ENCODE measurements around the gene TYW1B. TPM values are rescaled to one million over a fixed set of nuclear protein-coding genes. Genes with fewer than 3 reads are reported as not detected.
"Not testable (repeated sequence)": the region's sequence is repeated elsewhere in the genome, so short reads cannot be mapped to it uniquely, and the experiment has no call there.

The TYW1B gene
- total RNA-seq, 1 experiment from 2014 or later, result 5.5 TPM

DNA sequence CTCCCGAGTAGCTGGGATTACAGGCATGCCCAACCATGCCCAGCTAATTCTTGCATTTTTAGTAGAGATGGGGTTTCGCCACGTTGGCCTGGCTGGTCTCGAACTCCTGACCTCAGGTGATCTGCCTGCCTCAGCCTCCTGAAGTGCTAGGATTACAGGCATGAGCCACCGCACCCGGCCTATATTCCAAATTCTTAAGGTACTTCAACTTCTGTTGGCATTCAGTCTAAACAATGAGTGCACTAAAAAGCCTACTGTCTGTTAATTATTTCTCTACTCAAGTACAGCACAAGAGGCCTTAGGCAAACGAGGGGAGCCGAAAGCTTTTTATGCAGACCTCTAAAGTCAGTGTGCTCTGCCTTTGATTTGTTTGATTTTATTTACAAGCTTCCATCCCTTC is 243.4 kb downstream of the TYW1B start:
- H3K79me2 ChIP-seq (ENCODE audit: insufficient read depth, low read length), result not testable (repeated sequence)
- WGBS (ENCODE audit: extremely low coverage, insufficient read length, low lambda C conversion rate), result no CpG with 5 or more reads among the region's 8 CpGs

DNA sequence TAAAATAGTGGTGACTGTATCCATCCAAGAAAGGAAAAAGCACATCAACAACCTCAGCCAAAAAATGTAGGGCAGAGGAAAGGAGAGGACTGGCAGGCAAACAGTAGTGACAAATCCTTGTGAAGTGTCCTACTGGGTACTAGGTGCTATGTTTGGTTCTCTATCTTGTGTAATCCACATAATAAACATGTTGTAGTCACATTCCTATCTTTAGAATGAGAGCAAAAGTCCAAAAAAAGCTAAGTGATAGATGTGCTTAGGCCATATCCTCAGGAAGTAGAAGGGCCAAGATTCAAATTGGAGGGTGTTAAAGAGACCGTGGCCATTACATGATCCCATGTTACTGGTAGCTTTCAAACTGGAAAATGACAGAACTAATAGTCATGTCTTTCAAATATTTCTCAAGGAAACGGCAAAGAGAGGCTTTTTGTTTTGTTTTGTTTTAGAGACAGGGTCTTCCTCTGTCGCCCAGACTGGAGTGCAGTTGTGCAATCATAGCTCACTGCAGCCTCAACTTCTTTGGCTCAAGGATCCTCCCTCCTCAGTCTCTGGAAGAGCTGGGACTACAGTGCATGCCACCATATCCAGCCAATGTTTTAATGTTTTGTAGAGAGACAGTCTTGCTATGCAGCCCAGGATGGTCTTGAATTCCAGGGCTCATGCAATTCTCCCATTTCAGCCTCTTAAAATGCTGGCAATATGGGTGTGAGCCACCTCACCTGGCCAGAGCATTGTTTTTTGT is 244.2 kb downstream of the TYW1B start:
- H3K56ac ChIP-seq (ENCODE audit: insufficient read length, low read depth, low read length); H2BK20ac ChIP-seq (ENCODE audit: low read depth, low read length, poor library complexity, severe bottlenecking); H3K79me1 ChIP-seq (ENCODE audit: insufficient read depth, low read depth, low read length, poor library complexity, severe bottlenecking); H2BK15ac ChIP-seq (ENCODE audit: low read depth, low read length); H2AFZ ChIP-seq (ENCODE audit: low read length); H3K4me1 Mint-ChIP-seq; H2BK5ac ChIP-seq (ENCODE audit: insufficient read length, low read length); H3K4me3 Mint-ChIP-seq; H3K9me3 ChIP-seq (ENCODE audit: control insufficient read depth, low read depth, low read length); H3K27ac ChIP-seq (ENCODE audit: insufficient read length, low read depth, low read length); H3K27me3 ChIP-seq (ENCODE audit: insufficient read depth, low read length); H3K4me2 ChIP-seq (ENCODE audit: insufficient read depth, insufficient read length, low read length); H3K4ac ChIP-seq (ENCODE audit: low read depth, low read length); H3K18ac ChIP-seq (ENCODE audit: insufficient read length, low read depth, low read length); H3K23ac ChIP-seq (ENCODE audit: insufficient read length, low read depth, low read length); H4K5ac ChIP-seq (ENCODE audit: insufficient read length, low read depth, low read length); H3K27me3 Mint-ChIP-seq (ENCODE audit: low read depth); H2AK5ac ChIP-seq (ENCODE audit: insufficient read length, low read length); H2BK12ac ChIP-seq (ENCODE audit: insufficient read length, low read depth, low read length); H3K9ac ChIP-seq (ENCODE audit: extremely low read depth, insufficient read length, low read length); DNase-seq; H3K4me1 ChIP-seq (ENCODE audit: insufficient read depth, low read length); H2BK120ac ChIP-seq (ENCODE audit: low read depth, low read length, poor library complexity, severe bottlenecking); H3K23me2 ChIP-seq (ENCODE audit: insufficient read length, low read depth, low read length, poor library complexity, severe bottlenecking); H3T11ph ChIP-seq (ENCODE audit: low read length); H4K8ac ChIP-seq (replicated peaks; ENCODE audit: insufficient read length, low read depth, low read length); H4K91ac ChIP-seq (ENCODE audit: insufficient read length, low read depth, low read length); H4K20me1 ChIP-seq (ENCODE audit: control insufficient read depth, insufficient read depth, insufficient read length); H3K14ac ChIP-seq (ENCODE audit: insufficient read depth, low read length); H3K79me2 ChIP-seq (ENCODE audit: insufficient read depth, low read length): not testable (repeated sequence)
- Mint-ChIP-seq H3K9me3 (peaks cover 7 to 13% of the 10 kb centered on the region in 2 experiments), H3K27ac (peak overlapping the region in 1 of 3 experiments; percentile 55; a peak in 1 of 7 replicates), H3K36me3 (ENCODE audit: insufficient read depth in 1 of 3, low read depth in 3 of 3) (peaks cover 16 to 20% (median 18%) of the 10 kb centered on the region in 3 experiments)
- WGBS (ENCODE audit: extremely low coverage, insufficient read length, low lambda C conversion rate), result no CpG with 5 or more reads among the region's 3 CpGs

More for the DNA sequence above, 243.4 kb downstream of the TYW1B start:
- peaks cover 7 to 15% of the 10 kb centered on the region in 2 experiments for H3K9me3 Mint-ChIP-seq
- H3K4me1 Mint-ChIP-seq; H3K4me1 ChIP-seq (ENCODE audit: insufficient read depth, low read length); H2BK12ac ChIP-seq (ENCODE audit: insufficient read length, low read depth, low read length); H2BK5ac ChIP-seq (ENCODE audit: insufficient read length, low read length); H3K27me3 ChIP-seq (ENCODE audit: insufficient read depth, low read length); H2BK120ac ChIP-seq (ENCODE audit: low read depth, low read length, poor library complexity, severe bottlenecking); H3K27ac Mint-ChIP-seq; H3K4ac ChIP-seq (ENCODE audit: low read depth, low read length); H2AFZ ChIP-seq (ENCODE audit: low read length); H2BK20ac ChIP-seq (ENCODE audit: low read depth, low read length, poor library complexity, severe bottlenecking); H2BK15ac ChIP-seq (ENCODE audit: low read depth, low read length); H4K91ac ChIP-seq (ENCODE audit: insufficient read length, low read depth, low read length); H3K14ac ChIP-seq (ENCODE audit: insufficient read depth, low read length); H3K9ac ChIP-seq (ENCODE audit: extremely low read depth, insufficient read length, low read length); H3K18ac ChIP-seq (ENCODE audit: insufficient read length, low read depth, low read length); H4K20me1 ChIP-seq (ENCODE audit: control insufficient read depth, insufficient read depth, insufficient read length); DNase-seq; H2AK5ac ChIP-seq (ENCODE audit: insufficient read length, low read length); H3K4me3 Mint-ChIP-seq; H3K27me3 Mint-ChIP-seq (ENCODE audit: low read depth); H3K56ac ChIP-seq (ENCODE audit: insufficient read length, low read depth, low read length); H3K27ac ChIP-seq (ENCODE audit: insufficient read length, low read depth, low read length); H4K8ac ChIP-seq (replicated peaks; ENCODE audit: insufficient read length, low read depth, low read length); H3K79me1 ChIP-seq (ENCODE audit: insufficient read depth, low read depth, low read length, poor library complexity, severe bottlenecking); H3K4me2 ChIP-seq (ENCODE audit: insufficient read depth, insufficient read length, low read length); H3K23me2 ChIP-seq (ENCODE audit: insufficient read length, low read depth, low read length, poor library complexity, severe bottlenecking); H3T11ph ChIP-seq (ENCODE audit: low read length); H3K23ac ChIP-seq (ENCODE audit: insufficient read length, low read depth, low read length); H3K9me3 ChIP-seq (ENCODE audit: control insufficient read depth, low read depth, low read length); H4K5ac ChIP-seq (ENCODE audit: insufficient read length, low read depth, low read length): not testable (repeated sequence)
- peaks cover 16 to 20% (median 18%) of the 10 kb centered on the region in 3 experiments for H3K36me3 Mint-ChIP-seq (ENCODE audit: insufficient read depth in 1 of 3, low read depth in 3 of 3)

All from H9 (cell line).